Uterus (tissue), 4 donors: ENCODE measurements around the gene FOXB2. TPM values are rescaled to one million over a fixed set of nuclear protein-coding genes. Genes with fewer than 3 reads are reported as not detected.
"Not testable (repeated sequence)": the region's sequence is repeated elsewhere in the genome, so short reads cannot be mapped to it uniquely, and the experiment has no call there.

Experiments used
- DNase-seq, 2 donors: peaks; one replicate each; pipeline ENCODE4 v3.0.0-alpha.2; 2019 to 2020
- H3K27ac ChIP-seq, 2 donors: fragments of 200-600 bp; sonication (generic); 1 replicate in 1 of 2; 2 replicates in 1 of 2; pipeline ENCODE4 v1.5.1; 2016 to 2018
- H3K27me3 ChIP-seq, 2 donors: fragments of 200-600 bp; sonication (generic); one replicate each; pipeline ENCODE4 v1.5.1; 2018 to 2019; ENCODE audit warnings: control low read depth in 1 of 2
- H3K36me3 ChIP-seq, 2 donors: fragments of 200-600 bp; sonication (generic); one replicate each; pipeline ENCODE4 v1.5.1; 2019; ENCODE audit warnings: control low read depth in 1 of 2
- H3K4me1 ChIP-seq, 2 donors: fragments of 200-600 bp; sonication (generic); one replicate each; pipeline ENCODE4 v1.5.1; 2018 to 2019; ENCODE audit warnings: control low read depth in 1 of 2
- H3K4me3 ChIP-seq, 2 donors: fragments of 200-600 bp; sonication (generic); 1 replicate in 1 of 2; 2 replicates in 1 of 2; pipeline ENCODE4 v1.5.1; 2018 to 2019; ENCODE audit warnings: mild to moderate bottlenecking in 1 of 2
- H3K9me3 ChIP-seq, 2 donors: fragments of 200-600 bp; sonication (generic); one replicate each; pipeline ENCODE4 v1.5.1; 2019; ENCODE audit warnings: control low read depth in 1 of 2
- CTCF ChIP-seq, 4 experiments: fragments of 200-600 bp in 2 of 4; fragments of 450-650 bp in 2 of 4; sonication (generic) in 2 of 4; IDR thresholded peaks; one replicate each; pipeline ENCODE4 v1.5.1; 2016 to 2019; ENCODE audit warnings: antibody characterized with exemption in 4 of 4, mild to moderate bottlenecking in 2 of 4, moderate library complexity in 1 of 4
- POLR2A ChIP-seq, 2 donors: fragments of 450-650 bp; IDR thresholded peaks; one replicate each; pipeline ENCODE4 v1.6.1; 2016; ENCODE audit warnings: antibody characterized with exemption in 2 of 2, mild to moderate bottlenecking in 1 of 2, moderate library complexity in 1 of 2
- intact Hi-C: fragments of 100-400 bp; cut with DNase I; formaldehyde crosslinking; loops from one replicate; pipeline ENCODE4 v1.15.1; 2023; ENCODE audit warnings: low total_unique reads
- total RNA-seq, 4 donors: library from RNA; depleted of rRNA in 3 of 4; stranded (reverse); fragments of >200 nt in 3 of 4; gene quantifications; one replicate each; pipeline versions ENCODE4 v1.1.0 to v1.2.4, GENCODE V29; 2014 to 2023
- donor health status: DM: yes; HTN: yes; CAD: no.

Gene FOXB2
- not detected for total RNA-seq

- intact Hi-C loops, result no loop called here
- Histone ChIP-seq H3K27ac (no peak within 1 kb of the TSS), H3K27me3 (peaks cover 52 to 86% of the 10 kb centered on the region in 2 donors), H3K4me1 (peaks cover 0 to 12% of the 10 kb centered on the region in 2 donors), H3K4me3 (no peak within 1 kb of the TSS), H3K36me3 (no peaks in the 10 kb centered on the region), H3K9me3 (no peaks in the 10 kb centered on the region)
- DNase-seq, result no peak
- TF ChIP-seq CTCF (IDR thresholded peaks at IDR 0.05) (no peak), POLR2A (IDR thresholded peaks at IDR 0.05) (no peak)
These were observed at the start of gene FOXB2 for GRCh38 chr9:77019236-77019925. FOXB2 (plus strand) TSS chr9:77019655; CDS start chr9:77019655, 0 bp downstream.

GRCh38 chr9:76969716-76970115 lies 49.7 kb upstream of the FOXB2 start:
- H3K36me3 ChIP-seq, result no peaks in the 10 kb centered on the region
- H3K4me3 ChIP-seq, result no peak overlapping the region
- no peak for DNase-seq
- no peaks in the 10 kb centered on the region for H3K4me1 ChIP-seq
- no peaks in the 10 kb centered on the region for H3K9me3 ChIP-seq
- H3K27ac ChIP-seq, result no peak overlapping the region
- no peak for TF ChIP-seq CTCF (IDR thresholded peaks at IDR 0.05)
- no peak for TF ChIP-seq POLR2A (IDR thresholded peaks at IDR 0.05)
- intact Hi-C loops, result no loop called here
- no peaks in the 10 kb centered on the region for H3K27me3 ChIP-seq

GRCh38 chr9:76978831-76979230 lies 40.6 kb upstream of the FOXB2 start:
- H3K4me3 ChIP-seq, H3K9me3 ChIP-seq, intact Hi-C loops, H3K27me3 ChIP-seq, DNase-seq, H3K36me3 ChIP-seq, H3K27ac ChIP-seq, H3K4me1 ChIP-seq: not testable (repeated sequence)

- intact Hi-C loops, result no loop called here
- no peak for DNase-seq
- TF ChIP-seq POLR2A (IDR thresholded peaks at IDR 0.05) (no peak), CTCF (IDR thresholded peaks at IDR 0.05) (no peak)
- Histone ChIP-seq H3K36me3 (no peaks in the 10 kb centered on the region), H3K27me3 (no peaks in the 10 kb centered on the region), H3K27ac (no peak overlapping the region), H3K4me3 (no peak overlapping the region), H3K4me1 (no peaks in the 10 kb centered on the region), H3K9me3 (no peaks in the 10 kb centered on the region)
These were observed 38.9 kb upstream of the FOXB2 start for GRCh38 chr9:76980566-76980965.

- Histone ChIP-seq H3K36me3 (no peaks in the 10 kb centered on the region), H3K9me3 (no peaks in the 10 kb centered on the region), H3K27ac (no peak overlapping the region), H3K4me3 (no peak overlapping the region), H3K4me1 (no peaks in the 10 kb centered on the region), H3K27me3 (no peaks in the 10 kb centered on the region)
- no peak for TF ChIP-seq CTCF (IDR thresholded peaks at IDR 0.05)
- TF ChIP-seq POLR2A (IDR thresholded peaks at IDR 0.05), result no peak
- no peak for DNase-seq
- intact Hi-C loops, result no loop called here
These were observed 35.0 kb upstream of the FOXB2 start for GRCh38 chr9:76984486-76984885.

- H3K9me3 ChIP-seq, result no peaks in the 10 kb centered on the region
- no peak overlapping the region for H3K27ac ChIP-seq
- no peaks in the 10 kb centered on the region for H3K27me3 ChIP-seq
- TF ChIP-seq CTCF (IDR thresholded peaks at IDR 0.05), result no peak
- no peak for TF ChIP-seq POLR2A (IDR thresholded peaks at IDR 0.05)
- no peak overlapping the region for H3K4me3 ChIP-seq
- no peaks in the 10 kb centered on the region for H3K4me1 ChIP-seq
- no peaks in the 10 kb centered on the region for H3K36me3 ChIP-seq
- no peak for DNase-seq
- intact Hi-C loops, result no loop called here
These were observed 33.9 kb upstream of the FOXB2 start for GRCh38 chr9:76985581-76985980.
